ENCODE data around the gene SHOC1. TPM values are rescaled to one million over a fixed set of nuclear protein-coding genes. Genes with fewer than 3 reads are reported as not detected.
"Not testable (repeated sequence)": the region's sequence is repeated elsewhere in the genome, so short reads cannot be mapped to it uniquely, and the experiment has no call there.

SHOC1 gene
- total RNA-seq, 1 donor, result under 0.01 TPM

DNA sequence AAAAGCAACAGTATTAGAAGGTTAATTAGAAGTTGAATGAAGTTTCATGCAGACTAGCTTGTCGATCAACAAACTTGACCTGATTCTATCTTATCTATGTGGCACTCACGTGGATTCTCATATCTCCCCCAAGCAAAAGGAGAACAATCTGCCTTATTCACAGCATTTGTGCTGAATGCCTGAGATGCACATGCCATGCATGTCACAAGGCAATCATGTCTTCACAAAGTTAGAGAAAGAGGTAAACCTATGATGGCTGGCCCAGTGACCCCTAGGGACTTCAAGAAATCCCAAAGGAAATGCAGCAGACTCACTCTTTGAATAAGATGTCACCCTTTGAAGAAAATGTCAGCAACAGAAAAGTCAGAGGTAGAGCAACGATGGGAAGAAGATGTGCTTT is 17.6 kb upstream of the SHOC1 start:
- no peak overlapping the region for H3K27ac ChIP-seq (ENCODE audit: low read depth, low read length)
- H3K4me1 ChIP-seq (ENCODE audit: insufficient read depth, low read length), result no peaks in the 10 kb centered on the region
- no peak overlapping the region for H3K4me2 ChIP-seq (ENCODE audit: insufficient read depth, low read length)
- H3K36me3 ChIP-seq (ENCODE audit: insufficient read depth, low read length), result no peaks in the 10 kb centered on the region
- H3K27me3 ChIP-seq (ENCODE audit: insufficient read depth, low read length), result no peaks in the 10 kb centered on the region
- DNase-seq (ENCODE audit: insufficient read length, low spot score, missing footprints), result no peak
- no peaks in the 10 kb centered on the region for H4K20me1 ChIP-seq (ENCODE audit: insufficient read depth, low read length)
- no peaks in the 10 kb centered on the region for H3K9me3 ChIP-seq (ENCODE audit: low read depth, low read length)
- no peaks in the 10 kb centered on the region for H3K79me2 ChIP-seq (ENCODE audit: insufficient read depth, low read length)
- H2AFZ ChIP-seq (ENCODE audit: low read length), result no peak overlapping the region
- no peak overlapping the region for H3K4me3 ChIP-seq (ENCODE audit: insufficient read depth, low read length)
- TF ChIP-seq, protein P1, sequence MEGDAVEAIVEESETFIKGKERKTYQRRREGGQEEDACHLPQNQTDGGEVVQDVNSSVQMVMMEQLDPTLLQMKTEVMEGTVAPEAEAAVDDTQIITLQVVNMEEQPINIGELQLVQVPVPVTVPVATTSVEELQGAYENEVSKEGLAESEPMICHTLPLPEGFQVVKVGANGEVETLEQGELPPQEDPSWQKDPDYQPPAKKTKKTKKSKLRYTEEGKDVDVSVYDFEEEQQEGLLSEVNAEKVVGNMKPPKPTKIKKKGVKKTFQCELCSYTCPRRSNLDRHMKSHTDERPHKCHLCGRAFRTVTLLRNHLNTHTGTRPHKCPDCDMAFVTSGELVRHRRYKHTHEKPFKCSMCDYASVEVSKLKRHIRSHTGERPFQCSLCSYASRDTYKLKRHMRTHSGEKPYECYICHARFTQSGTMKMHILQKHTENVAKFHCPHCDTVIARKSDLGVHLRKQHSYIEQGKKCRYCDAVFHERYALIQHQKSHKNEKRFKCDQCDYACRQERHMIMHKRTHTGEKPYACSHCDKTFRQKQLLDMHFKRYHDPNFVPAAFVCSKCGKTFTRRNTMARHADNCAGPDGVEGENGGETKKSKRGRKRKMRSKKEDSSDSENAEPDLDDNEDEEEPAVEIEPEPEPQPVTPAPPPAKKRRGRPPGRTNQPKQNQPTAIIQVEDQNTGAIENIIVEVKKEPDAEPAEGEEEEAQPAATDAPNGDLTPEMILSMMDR (IDR thresholded peaks at IDR 0.05; ENCODE audit: extremely low read depth, low read depth, low read length), result no peak

GRCh38 chr9:111810908-111811307 is 16.2 kb upstream of the SHOC1 start:
- Histone ChIP-seq H3K36me3 (ENCODE audit: insufficient read depth, low read length) (no peaks in the 10 kb centered on the region), H3K27ac (ENCODE audit: low read depth, low read length) (no peak overlapping the region), H3K4me3 (ENCODE audit: insufficient read depth, low read length) (no peak overlapping the region), H3K9me3 (ENCODE audit: low read depth, low read length) (no peaks in the 10 kb centered on the region), H4K20me1 (ENCODE audit: insufficient read depth, low read length) (no peaks in the 10 kb centered on the region), H3K4me2 (ENCODE audit: insufficient read depth, low read length) (no peak overlapping the region), H3K27me3 (ENCODE audit: insufficient read depth, low read length) (no peaks in the 10 kb centered on the region), H3K4me1 (ENCODE audit: insufficient read depth, low read length) (peaks cover 4% of the 10 kb centered on the region), H3K79me2 (ENCODE audit: insufficient read depth, low read length) (no peaks in the 10 kb centered on the region), H2AFZ (ENCODE audit: low read length) (no peak overlapping the region)
- TF ChIP-seq, protein P1 (IDR thresholded peaks at IDR 0.05; ENCODE audit: extremely low read depth, low read depth, low read length), result no peak
- no peak for DNase-seq (ENCODE audit: insufficient read length, low spot score, missing footprints)

GRCh38 chr9:111810415-111810814 is 15.7 kb upstream of the SHOC1 start:
- not testable (repeated sequence) for H3K4me3 ChIP-seq (ENCODE audit: insufficient read depth, low read length); H3K36me3 ChIP-seq (ENCODE audit: insufficient read depth, low read length); H3K27ac ChIP-seq (ENCODE audit: low read depth, low read length); H2AFZ ChIP-seq (ENCODE audit: low read length); H3K27me3 ChIP-seq (ENCODE audit: insufficient read depth, low read length); H3K9me3 ChIP-seq (ENCODE audit: low read depth, low read length); DNase-seq (ENCODE audit: insufficient read length, low spot score, missing footprints); H3K4me1 ChIP-seq (ENCODE audit: insufficient read depth, low read length); H3K4me2 ChIP-seq (ENCODE audit: insufficient read depth, low read length); H3K79me2 ChIP-seq (ENCODE audit: insufficient read depth, low read length); H4K20me1 ChIP-seq (ENCODE audit: insufficient read depth, low read length)

DNA sequence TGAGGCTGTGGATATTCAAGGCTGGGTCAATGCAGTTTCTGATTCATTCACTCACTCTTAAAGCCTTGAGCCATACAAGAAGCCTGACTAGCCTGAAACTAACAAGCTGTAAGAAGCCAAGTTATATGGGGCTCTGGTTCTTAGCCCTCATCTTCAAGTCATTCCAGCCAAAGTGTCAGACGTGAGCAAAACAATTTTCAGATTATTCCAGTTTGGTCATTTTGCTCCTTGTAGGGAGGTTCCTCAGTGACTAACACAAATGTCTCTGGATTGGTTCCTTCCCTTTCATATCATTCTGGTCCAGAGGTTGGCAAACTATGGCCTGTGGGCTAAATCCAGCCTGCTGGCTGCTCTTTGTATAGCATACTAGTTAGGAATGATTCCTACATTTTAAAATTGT is 12.5 kb upstream of the SHOC1 start:
- TF ChIP-seq, protein P1 (IDR thresholded peaks at IDR 0.05; ENCODE audit: extremely low read depth, low read depth, low read length), result no peak
- Histone ChIP-seq H2AFZ (ENCODE audit: low read length) (no peak overlapping the region), H3K27me3 (ENCODE audit: insufficient read depth, low read length) (no peaks in the 10 kb centered on the region), H3K4me3 (ENCODE audit: insufficient read depth, low read length) (no peak overlapping the region), H3K27ac (ENCODE audit: low read depth, low read length) (no peak overlapping the region), H3K79me2 (ENCODE audit: insufficient read depth, low read length) (no peaks in the 10 kb centered on the region), H3K9me3 (ENCODE audit: low read depth, low read length) (no peaks in the 10 kb centered on the region), H3K36me3 (ENCODE audit: insufficient read depth, low read length) (no peaks in the 10 kb centered on the region), H4K20me1 (ENCODE audit: insufficient read depth, low read length) (no peaks in the 10 kb centered on the region), H3K4me1 (ENCODE audit: insufficient read depth, low read length) (peaks cover 10% of the 10 kb centered on the region), H3K4me2 (ENCODE audit: insufficient read depth, low read length) (no peak overlapping the region)
- no peak for DNase-seq (ENCODE audit: insufficient read length, low spot score, missing footprints)
